ENCODE measurements around the gene IGF2BP1.
"Not testable (repeated sequence)": the region's sequence is repeated elsewhere in the genome, so short reads cannot be mapped to it uniquely, and the experiment has no call there.

The IGF2BP1 gene

GRCh38 chr17:48995304-48995973, 1.7 kb upstream of the IGF2BP1 start:
- no peak for DNase-seq (ENCODE audit: insufficient read length, low spot score)
- no peak for FAIRE-seq

- DNase-seq (ENCODE audit: insufficient read length, low spot score) (no peak), FAIRE-seq (no peak)
Measured at GRCh38 chr17:48995974-48996721, 1.0 kb upstream of the IGF2BP1 start.

GRCh38 chr17:48996722-48997102, 473 bp upstream of the IGF2BP1 start:
- no peak for FAIRE-seq
- DNase-seq (ENCODE audit: insufficient read length, low spot score) = no peak

GRCh38 chr17:48997827-48998586, 822 bp downstream of the IGF2BP1 start:
- no peak for DNase-seq (ENCODE audit: insufficient read length, low spot score)
- no peak for FAIRE-seq

GRCh38 chr17:48998587-48999440, 1.6 kb downstream of the IGF2BP1 start:
- DNase-seq (ENCODE audit: insufficient read length, low spot score) (no peak), FAIRE-seq (no peak)

- FAIRE-seq = no peak
Measured at GRCh38 chr17:49000943-49001342, 3.8 kb downstream of the IGF2BP1 start.

GRCh38 chr17:49001671-49002070, 4.5 kb downstream of the IGF2BP1 start:
- no peak for FAIRE-seq

More at GRCh38 chr17:49000943-49001342, 3.8 kb downstream of the IGF2BP1 start:
- no peak for DNase-seq (ENCODE audit: insufficient read length, low spot score)

GRCh38 chr17:49002331-49002730, 5.1 kb downstream of the IGF2BP1 start:
- DNase-seq (ENCODE audit: insufficient read length, low spot score) = no peak
- no peak for FAIRE-seq

More at GRCh38 chr17:49001671-49002070, 4.5 kb downstream of the IGF2BP1 start:
- DNase-seq (ENCODE audit: insufficient read length, low spot score) = no peak

GRCh38 chr17:49002766-49003165, 5.6 kb downstream of the IGF2BP1 start:
- DNase-seq (ENCODE audit: insufficient read length, low spot score) (no peak), FAIRE-seq (no peak)

GRCh38 chr17:49003557-49004511, 6.6 kb downstream of the IGF2BP1 start:
- no peak for FAIRE-seq
- DNase-seq (ENCODE audit: insufficient read length, low spot score) = no peak

GRCh38 chr17:49005140-49005539, 8.0 kb downstream of the IGF2BP1 start:
- DNase-seq (ENCODE audit: insufficient read length, low spot score) (no peak), FAIRE-seq (no peak)

- not testable (repeated sequence) for FAIRE-seq; DNase-seq (ENCODE audit: insufficient read length, low spot score)
Measured at GRCh38 chr17:49008908-49009307, 11.7 kb downstream of the IGF2BP1 start.

GRCh38 chr17:49012769-49013255, 15.6 kb downstream of the IGF2BP1 start:
- no peak for DNase-seq (ENCODE audit: insufficient read length, low spot score)
- FAIRE-seq = no peak

GRCh38 chr17:49013311-49014213, 16.4 kb downstream of the IGF2BP1 start:
- DNase-seq (ENCODE audit: insufficient read length, low spot score) (no peak), FAIRE-seq (no peak)

- no peak for DNase-seq (ENCODE audit: insufficient read length, low spot score)
- FAIRE-seq = no peak
Measured at GRCh38 chr17:49015179-49015923, 18.2 kb downstream of the IGF2BP1 start.

GRCh38 chr17:49015924-49016774, 19.0 kb downstream of the IGF2BP1 start:
- FAIRE-seq = no peak
- no peak for DNase-seq (ENCODE audit: insufficient read length, low spot score)

Measured in GM19239 (cell line).